K562 (cell line): ENCODE results near the gene COG2. TPM values are rescaled to one million over a fixed set of nuclear protein-coding genes. Genes with fewer than 3 reads are reported as not detected.

Experiments
- ATAC-seq: fragments of 200-7000 bp; cut with Tn5 transposase; 3 replicates; pipeline ENCODE4 v1.9.1; 2020; ENCODE audit warnings: moderate library complexity
- BruUV-seq: library from RNA; stranded (reverse); fragments of 400-500 nt; replicated peaks from 2 replicates; lab custom pipeline; 2021; lab: Mats Ljungman, UMichigan
- CTCF ChIA-PET: fragments of 300-600 bp; formaldehyde crosslinking; extraction: SDS; loops from one replicate; lab custom pipeline; 2021; ENCODE audit warnings: low intra/inter-chr PET ratio; lab: Yijun Ruan, JAX
- POLR2A ChIA-PET: fragments of 300-600, 350-650 bp; sonication (Branson Sonifier 250); formaldehyde crosslinking; extraction: SDS; loops from one replicate; lab custom pipeline; 2021; ENCODE audit warnings: antibody characterized with exemption, inconsistent platforms; lab: Yijun Ruan, JAX
- DNase-seq, 4 experiments: peaks; one replicate each; pipeline versions ENCODE4 v3.0.0 to v3.0.0-alpha.2; 2011 to 2018; ENCODE audit warnings: low spot score in 3 of 4, mixed read lengths in 3 of 4; ENCODE audit errors: extremely low read depth in 1 of 4
- FAIRE-seq: peaks from 2 replicates; lab custom pipeline; 2011; peaks lifted over from hg19 to GRCh38; lab: Jason Lieb, UNC
- H2AFZ ChIP-seq: 2 replicates; pipeline ENCODE4 v1.6.0; 2011; ENCODE audit warnings: low read depth, low read length, control low read depth, inconsistent platforms
- H3K27ac ChIP-seq: fragments of 200-600 bp; 3 replicates; pipeline ENCODE4 v1.8.0; 2011; ENCODE audit warnings: low read depth, mild to moderate bottlenecking, control low read depth, inconsistent platforms, low read length, moderate library complexity, mixed read lengths; ENCODE audit errors: extremely low read depth
- H3K27me3 ChIP-seq, 2 experiments: fragments of 300-600 bp in 1 of 2; 2 replicates in 1 of 2; 3 replicates in 1 of 2; pipeline versions ENCODE4 v1.6.0 to v1.8.0; 2011; ENCODE audit warnings: inconsistent platforms in 2 of 2, low read length in 2 of 2, mild to moderate bottlenecking in 1 of 2, mixed read lengths in 1 of 2, moderate library complexity in 1 of 2; ENCODE audit not compliant: control insufficient read depth in 2 of 2, insufficient read depth in 2 of 2
- H3K36me3 ChIP-seq: fragments of 300-600 bp; 3 replicates; pipeline ENCODE4 v1.8.0; 2011; ENCODE audit warnings: mild to moderate bottlenecking, low read length, inconsistent platforms; ENCODE audit not compliant: control insufficient read depth, insufficient read depth
- H3K4me1 ChIP-seq, 2 experiments: fragments of 200-600 bp in 1 of 2; replicated peaks in 1 of 2; 2 replicates in 1 of 2; 3 replicates in 1 of 2; pipeline versions ENCODE4 v1.5.1 to v1.8.0; 2011; ENCODE audit warnings: inconsistent platforms in 2 of 2, low read length in 2 of 2, mild to moderate bottlenecking in 1 of 2, mixed read lengths in 1 of 2, moderate library complexity in 1 of 2; ENCODE audit not compliant: control insufficient read depth in 2 of 2, insufficient read depth in 2 of 2
- H3K4me2 ChIP-seq: 2 replicates; pipeline ENCODE4 v1.6.1; 2011; ENCODE audit warnings: low read length, control low read depth, inconsistent platforms, mixed read lengths; ENCODE audit not compliant: insufficient read depth
- H3K4me3 ChIP-seq: fragments of 200-600 bp; sonication (generic), shearing (Covaris generic); 2 replicates; pipeline ENCODE4 v1.5.1; 2016; ENCODE audit warnings: control low read depth, inconsistent platforms
- H3K79me2 ChIP-seq: fragments of 200-600 bp; 3 replicates; pipeline ENCODE4 v1.8.0; 2011; ENCODE audit warnings: low read length, inconsistent platforms; ENCODE audit not compliant: control insufficient read depth, insufficient read depth
- H3K9ac ChIP-seq, 2 experiments: 2 replicates each; pipeline versions ENCODE4 v1.6.0 to v1.6.1; 2011; ENCODE audit warnings: low read depth in 2 of 2, low read length in 2 of 2, control low read depth in 1 of 2, inconsistent platforms in 1 of 2, mild to moderate bottlenecking in 1 of 2, mixed read lengths in 1 of 2; ENCODE audit not compliant: insufficient read depth in 1 of 2
- H3K9me1 ChIP-seq: one replicate; pipeline ENCODE4 v1.6.0; 2011; ENCODE audit warnings: inconsistent platforms, mild to moderate bottlenecking, low read length, moderate library complexity; ENCODE audit not compliant: control insufficient read depth, insufficient read depth
- H3K9me3 ChIP-seq: replicated peaks from 2 replicates; pipeline ENCODE4 v1.5.1; 2011; ENCODE audit warnings: low read depth, low read length, inconsistent platforms; ENCODE audit not compliant: control insufficient read depth, insufficient read depth
- H4K20me1 ChIP-seq: replicated peaks from 2 replicates; pipeline ENCODE4 v1.6.1; 2011; ENCODE audit warnings: low read length, inconsistent platforms, mixed read lengths; ENCODE audit not compliant: control insufficient read depth, insufficient read depth
- ARID4B ChIP-seq: sonication (generic); formaldehyde crosslinking; IDR thresholded peaks from 2 replicates; pipeline ENCODE4 v1.8.0; 2022; ENCODE audit warnings: mild to moderate bottlenecking, missing genetic modification reagents
- DMBX1 ChIP-seq: fragments of 250-450 bp; sonication (Bioruptor Pico); IDR thresholded peaks from 2 replicates; pipeline ENCODE4 v1.8.0; 2022; ENCODE audit warnings: inconsistent platforms, mild to moderate bottlenecking, moderate library complexity, borderline replicate concordance
- EZH2 ChIP-seq: IDR thresholded peaks from 2 replicates; pipeline ENCODE4 v1.6.1; 2012; ENCODE audit warnings: low read depth, mild to moderate bottlenecking, inconsistent platforms, low read length, borderline replicate concordance
- NCOA1 ChIP-seq: fragments of 450-650 bp; IDR thresholded peaks from 2 replicates; pipeline ENCODE4 v1.6.1; 2016; ENCODE audit warnings: low read depth
- NR2C2 ChIP-seq, 2 experiments: fragments of 200-800 bp in 1 of 2; sonication (Bioruptor generic) in 1 of 2; sonication (generic) in 1 of 2; formaldehyde crosslinking in 1 of 2; IDR thresholded peaks; 2 replicates each; pipeline versions ENCODE4 v1.6.1 to v1.8.0; 2016 to 2022; ENCODE audit warnings: mild to moderate bottlenecking in 1 of 2, missing compliant biosample characterization in 1 of 2, missing genetic modification characterization in 1 of 2, missing genetic modification reagents in 1 of 2
- RFX5 ChIP-seq: IDR thresholded peaks from 2 replicates; pipeline ENCODE4 v1.6.1; 2011; ENCODE audit warnings: low read depth, mild to moderate bottlenecking, improper control_type of control experiment, low read length
- TEAD1 ChIP-seq, 2 experiments: fragments of 450-650 bp in 1 of 2; sonication (generic) in 1 of 2; formaldehyde crosslinking; IDR thresholded peaks; 2 replicates each; pipeline versions ENCODE4 v1.4.0 to v1.8.0; 2020 to 2022; ENCODE audit warnings: mild to moderate bottlenecking in 2 of 2, missing genetic modification reagents in 1 of 2
- XRCC3 ChIP-seq: fragments of 450-650 bp; IDR thresholded peaks from 2 replicates; pipeline ENCODE4 v1.6.1; 2017; ENCODE audit warnings: mild to moderate bottlenecking, moderate library complexity
- WGBS: fragments of 100-300 bp; shearing (Covaris generic); methylation state at CpG from one replicate; pipeline ENCODE4 v1.1.6; 2016; ENCODE audit warnings: low coverage, mixed read lengths; ENCODE audit not compliant: insufficient coverage; ENCODE audit errors: missing lambda C conversion rate; 5-methylcytosine and 5-hydroxymethylcytosine counted together
- in situ Hi-C: fragments of 300-500 bp; cut with MboI; formaldehyde crosslinking; loops from 4 replicates; pipeline ENCODE4 v1.15.0; 2018; ENCODE audit warnings: inconsistent platforms, mixed read lengths
- intact Hi-C: fragments of 100-400 bp; cut with micrococcal nuclease; formaldehyde crosslinking; loops from 2 replicates; pipeline ENCODE4 v1.14.2; 2022
- polyA plus RNA-seq, 8 experiments: library from polyadenylated mRNA; depleted of rRNA in 4 of 8; stranded (reverse) in 5 of 8; unstranded in 3 of 8; fragments of >200 nt; fragmentation: Nextera tagmentation in 2 of 8; fragmentation: Illumina TruSeq in 1 of 8; extraction: Ambion mirVana in 2 of 8; extraction: Trizol in 1 of 8; gene quantifications; 2 replicates each; pipeline versions ENCODE4 v1.2.1 to v1.2.3, GENCODE V29; 2011 to 2014; ENCODE audit warnings: inconsistent platforms in 1 of 8, missing spikeins in 1 of 8
- total RNA-seq, 7 experiments: library from RNA; depleted of rRNA in 6 of 7; stranded (reverse); fragments of >200 nt in 6 of 7; fragmentation: Illumina TruSeq in 2 of 7; extraction: Trizol in 2 of 7; gene quantifications; 2 replicates each; pipeline versions ENCODE4 v1.2.1 to v1.2.3, GENCODE V29; 2011 to 2021; ENCODE audit warnings: low replicate concordance in 1 of 7

Gene COG2
- total and polyA plus RNA-seq, 9 of the 15 experiments (the other 6 are each of a cell fraction or from before 2014, with no cell fraction given), result 22.0 to 51.7 (median 33.3) TPM

GRCh38 chr1:230701434-230701833 lies 59.2 kb downstream of the COG2 start:
- TF ChIP-seq TEAD1 (CRISPR knock-in tag; IDR thresholded peaks at IDR 0.05), result no peak
- TF ChIP-seq NR2C2 (CRISPR knock-in tag; IDR thresholded peaks at IDR 0.05), result no peak
- no peak for TF ChIP-seq NR2C2 (tag; IDR thresholded peaks at IDR 0.05)
- no peak for TF ChIP-seq NCOA1
- peak; percentile 96; the same call in 1 of the 2 replicates for TF ChIP-seq EZH2
- TF ChIP-seq DMBX1, result no peak
- no peak for TF ChIP-seq XRCC3
- TF ChIP-seq RFX5, result no peak
- TF ChIP-seq ARID4B (CRISPR knock-in tag), result no peak
- Histone ChIP-seq H3K9ac (peak overlapping the region in 1 of 2 experiments; percentile 23; a peak in 2 of 4 replicates), H3K4me1 (peaks cover 0 to 4% of the 10 kb centered on the region in 2 experiments; a peak in 1 of 5 replicates), H3K4me2 (no peak overlapping the region), H3K27ac (no peak overlapping the region), H3K27me3 (peaks cover 68 to 76% of the 10 kb centered on the region in 2 experiments), H2AFZ (no peak overlapping the region), H4K20me1 (peaks cover 7% of the 10 kb centered on the region), H3K36me3 (no peaks in the 10 kb centered on the region), H3K9me3 (no peaks in the 10 kb centered on the region), H3K79me2 (no peaks in the 10 kb centered on the region), H3K9me1 (no peaks in the 10 kb centered on the region), H3K4me3 (no peak overlapping the region)
- ATAC-seq (peak; percentile 35; the same call in 2 of the 3 replicates), FAIRE-seq (no peak), DNase-seq (no peak)
- 12% methylated on average over 17 of the region's 17 CpGs for WGBS
- POLR2A ChIA-PET, result no interaction called here
- intact Hi-C loops (no loop called here), in situ Hi-C loops (no loop called here)
- CTCF ChIA-PET, result no interaction called here
- no TSS peak for BruUV-seq
